Measurements from ENCODE around the gene SLCO6A1.

Gene SLCO6A1

GRCh38 chr5:102341681-102342288 is 157.0 kb downstream of the SLCO6A1 start:
- Histone ChIP-seq H3K9ac (no peak overlapping the region), H3K27me3 (ENCODE audit: control insufficient read depth, insufficient read depth, low read length) (no peaks in the 10 kb centered on the region), H3K4me3 (ENCODE audit: low read depth, low read length) (no peak overlapping the region), H3K4me2 (ENCODE audit: low read length) (no peak overlapping the region), H3K36me3 (ENCODE audit: control insufficient read depth, insufficient read depth, low read length) (no peaks in the 10 kb centered on the region), H3K79me2 (no peaks in the 10 kb centered on the region), H2AFZ (no peak overlapping the region), H3K4me1 (no peaks in the 10 kb centered on the region), H3K9me3 (ENCODE audit: control insufficient read depth, low read length) (no peaks in the 10 kb centered on the region), H3K27ac (no peak overlapping the region)
- TF ChIP-seq CTCF (IDR thresholded peaks at IDR 0.05): no peak

GRCh38 chr5:102324714-102325113 is 174.1 kb downstream of the SLCO6A1 start:
- Histone ChIP-seq H3K79me2 (no peaks in the 10 kb centered on the region), H3K36me3 (ENCODE audit: control insufficient read depth, insufficient read depth, low read length) (no peaks in the 10 kb centered on the region), H2AFZ (no peak overlapping the region), H3K4me2 (ENCODE audit: low read length) (no peak overlapping the region), H3K4me3 (ENCODE audit: low read depth, low read length) (no peak overlapping the region), H3K27ac (no peak overlapping the region), H3K4me1 (no peaks in the 10 kb centered on the region), H3K9ac (no peak overlapping the region), H3K9me3 (ENCODE audit: control insufficient read depth, low read length) (no peaks in the 10 kb centered on the region), H3K27me3 (ENCODE audit: control insufficient read depth, insufficient read depth, low read length) (no peaks in the 10 kb centered on the region)
- no peak for TF ChIP-seq CTCF (IDR thresholded peaks at IDR 0.05)

All from parathyroid adenoma (tissue), 2 donors.